Fibroblast of lung (primary cell): Measurements from ENCODE around the gene CAPNS2. TPM values are rescaled to one million over a fixed set of nuclear protein-coding genes. Genes with fewer than 3 reads are reported as not detected.

Source experiments
- DNase-seq, 2 donors: peaks; one replicate each; pipeline versions ENCODE4 v3.0.0 to v3.0.0-alpha.2; 2010; ENCODE audit warnings: low read depth in 2 of 2
- H2AFZ ChIP-seq: 2 replicates; pipeline ENCODE4 v1.5.1; 2012; ENCODE audit warnings: low read length, control low read depth, inconsistent platforms
- H3K27ac ChIP-seq: 2 replicates; pipeline ENCODE4 v1.5.1; 2011; ENCODE audit warnings: low read length, control low read depth; ENCODE audit not compliant: insufficient read depth
- H3K27me3 ChIP-seq: 2 replicates; pipeline ENCODE4 v1.5.1; 2011; ENCODE audit warnings: mild to moderate bottlenecking, low read length; ENCODE audit not compliant: control insufficient read depth, insufficient read depth
- H3K36me3 ChIP-seq: 2 replicates; pipeline ENCODE4 v1.5.1; 2011; ENCODE audit warnings: low read length; ENCODE audit not compliant: control insufficient read depth, insufficient read depth
- H3K4me1 ChIP-seq: 2 replicates; pipeline ENCODE4 v1.5.1; 2011; ENCODE audit warnings: low read length; ENCODE audit not compliant: control insufficient read depth, insufficient read depth; ENCODE audit errors: extremely low read depth
- H3K4me2 ChIP-seq: 2 replicates; pipeline ENCODE4 v1.5.1; 2011; ENCODE audit warnings: low read length, control low read depth; ENCODE audit not compliant: insufficient read depth; ENCODE audit errors: extremely low read depth
- H3K4me3 ChIP-seq, 4 experiments: fragments of 200-600 bp in 1 of 4; sonication (generic) in 1 of 4; replicated peaks in 1 of 4; 2 replicates each; pipeline ENCODE4 v1.5.1; 2011 to 2016; ENCODE audit warnings: low read length in 4 of 4, low read depth in 3 of 4, mild to moderate bottlenecking in 3 of 4, control low read depth in 2 of 4, inconsistent platforms in 1 of 4, mixed read lengths in 1 of 4; ENCODE audit not compliant: insufficient read depth in 1 of 4; ENCODE audit errors: control extremely low read depth in 1 of 4
- H3K79me2 ChIP-seq: 2 replicates; pipeline ENCODE4 v1.5.1; 2012; ENCODE audit warnings: mild to moderate bottlenecking, low read length, inconsistent platforms; ENCODE audit not compliant: control insufficient read depth, insufficient read depth
- H3K9ac ChIP-seq: 2 replicates; pipeline ENCODE4 v1.5.1; 2011; ENCODE audit warnings: mild to moderate bottlenecking, low read length, control low read depth; ENCODE audit not compliant: insufficient read depth
- H3K9me3 ChIP-seq: 2 replicates; pipeline ENCODE4 v1.5.1; 2012; ENCODE audit warnings: low read depth, low read length; ENCODE audit not compliant: control insufficient read depth, insufficient read depth
- H4K20me1 ChIP-seq: 2 replicates; pipeline ENCODE4 v1.5.1; 2011; ENCODE audit warnings: low read length; ENCODE audit not compliant: control insufficient read depth, insufficient read depth; ENCODE audit errors: extremely low read depth
- EZH2 ChIP-seq: IDR thresholded peaks from 2 replicates; pipeline ENCODE4 v1.5.1; 2012; ENCODE audit warnings: low read length, control low read depth, mild to moderate bottlenecking; ENCODE audit errors: missing control alignments
- polyA plus RNA-seq, 2 donors: library from polyadenylated mRNA; depleted of rRNA in 1 of 2; stranded (reverse) in 1 of 2; unstranded in 1 of 2; fragments of >200 nt; gene quantifications; 2 replicates each; pipeline ENCODE4 v1.2.1, GENCODE V29; 2011 to 2012; ENCODE audit warnings: missing spikeins in 1 of 2
- total RNA-seq: library from RNA; depleted of rRNA; stranded (reverse); fragments of >200 nt; gene quantifications from 2 replicates; pipeline ENCODE4 v1.2.1, GENCODE V29; 2014
- TF ChIP-seq, protein P1 (sequence below), 2 donors: IDR thresholded peaks in 1 of 2; conservative IDR thresholded peaks in 1 of 2; 1 replicate in 1 of 2; 2 replicates in 1 of 2; pipeline ENCODE4 v1.5.1; 2011 to 2012; ENCODE audit warnings: low read length in 2 of 2, control low read depth in 1 of 2, inconsistent platforms in 1 of 2, low read depth in 1 of 2, mild to moderate bottlenecking in 1 of 2

Gene CAPNS2
- total and polyA plus RNA-seq, 2 donors (not counting 1 experiment from before 2014, with no cell fraction given), result 0.66 TPM; not detected in 1

GRCh38 chr16:55569025-55569424 is 2.5 kb downstream of the CAPNS2 start:
- Histone ChIP-seq H3K4me3 (no peak overlapping the region), H3K27me3 (no peaks in the 10 kb centered on the region), H4K20me1 (no peaks in the 10 kb centered on the region), H3K4me2 (no peak overlapping the region), H3K79me2 (no peaks in the 10 kb centered on the region), H3K9me3 (no peaks in the 10 kb centered on the region), H2AFZ (no peak overlapping the region), H3K36me3 (no peaks in the 10 kb centered on the region), H3K4me1 (peaks cover 2% of the 10 kb centered on the region), H3K27ac (no peak overlapping the region), H3K9ac (no peak overlapping the region)
- TF ChIP-seq, protein P1, sequence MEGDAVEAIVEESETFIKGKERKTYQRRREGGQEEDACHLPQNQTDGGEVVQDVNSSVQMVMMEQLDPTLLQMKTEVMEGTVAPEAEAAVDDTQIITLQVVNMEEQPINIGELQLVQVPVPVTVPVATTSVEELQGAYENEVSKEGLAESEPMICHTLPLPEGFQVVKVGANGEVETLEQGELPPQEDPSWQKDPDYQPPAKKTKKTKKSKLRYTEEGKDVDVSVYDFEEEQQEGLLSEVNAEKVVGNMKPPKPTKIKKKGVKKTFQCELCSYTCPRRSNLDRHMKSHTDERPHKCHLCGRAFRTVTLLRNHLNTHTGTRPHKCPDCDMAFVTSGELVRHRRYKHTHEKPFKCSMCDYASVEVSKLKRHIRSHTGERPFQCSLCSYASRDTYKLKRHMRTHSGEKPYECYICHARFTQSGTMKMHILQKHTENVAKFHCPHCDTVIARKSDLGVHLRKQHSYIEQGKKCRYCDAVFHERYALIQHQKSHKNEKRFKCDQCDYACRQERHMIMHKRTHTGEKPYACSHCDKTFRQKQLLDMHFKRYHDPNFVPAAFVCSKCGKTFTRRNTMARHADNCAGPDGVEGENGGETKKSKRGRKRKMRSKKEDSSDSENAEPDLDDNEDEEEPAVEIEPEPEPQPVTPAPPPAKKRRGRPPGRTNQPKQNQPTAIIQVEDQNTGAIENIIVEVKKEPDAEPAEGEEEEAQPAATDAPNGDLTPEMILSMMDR (conservative IDR thresholded peaks at IDR 0.05 in 1 of 2, IDR thresholded peaks at IDR 0.05 in 1 of 2; ENCODE audit: low read depth in 1 of 2, low read length in 2 of 2), result no peak
- no peak for TF ChIP-seq EZH2
- DNase-seq, result peak; percentile 36 to 76

DNA sequence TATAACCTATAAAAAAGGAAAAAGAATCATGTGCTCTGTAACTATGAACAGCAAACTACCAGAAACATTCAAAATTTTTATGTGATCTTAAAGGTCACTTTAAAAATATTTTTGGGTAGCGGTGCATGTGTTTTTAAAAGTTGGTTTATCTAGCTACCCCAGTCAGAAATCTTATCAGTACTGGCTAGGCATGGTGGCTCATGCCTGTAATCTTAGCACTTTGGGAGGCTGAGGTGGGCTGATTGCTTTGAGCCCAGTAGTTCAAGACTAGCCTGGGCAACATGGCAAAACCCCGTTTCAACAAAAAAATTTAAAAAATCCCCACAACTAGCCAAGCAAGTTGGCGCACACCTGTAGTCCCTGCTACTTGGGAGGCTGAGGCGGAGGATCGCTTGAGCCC is 3.7 kb downstream of the CAPNS2 start:
- H3K4me2 ChIP-seq, result no peak overlapping the region
- no peak overlapping the region for H2AFZ ChIP-seq
- H3K4me1 ChIP-seq, result peaks cover 2% of the 10 kb centered on the region
- no peaks in the 10 kb centered on the region for H3K9me3 ChIP-seq
- TF ChIP-seq EZH2, result no peak
- TF ChIP-seq, protein P1 (conservative IDR thresholded peaks at IDR 0.05 in 1 of 2, IDR thresholded peaks at IDR 0.05 in 1 of 2; ENCODE audit: low read depth in 1 of 2, low read length in 2 of 2), result no peak
- H3K4me3 ChIP-seq, result no peak overlapping the region
- no peaks in the 10 kb centered on the region for H3K27me3 ChIP-seq
- H3K79me2 ChIP-seq, result no peaks in the 10 kb centered on the region
- H3K36me3 ChIP-seq, result no peaks in the 10 kb centered on the region
- H3K27ac ChIP-seq, result no peak overlapping the region
- H4K20me1 ChIP-seq, result no peaks in the 10 kb centered on the region
- H3K9ac ChIP-seq, result no peak overlapping the region
- DNase-seq, result no peak

GRCh38 chr16:55571191-55571897 is 4.9 kb downstream of the CAPNS2 start:
- no peaks in the 10 kb centered on the region for H4K20me1 ChIP-seq
- no peak overlapping the region for H3K4me3 ChIP-seq
- H3K4me2 ChIP-seq, result no peak overlapping the region
- H3K9me3 ChIP-seq, result no peaks in the 10 kb centered on the region
- H3K79me2 ChIP-seq, result no peaks in the 10 kb centered on the region
- no peak for DNase-seq
- TF ChIP-seq, protein P1 (conservative IDR thresholded peaks at IDR 0.05 in 1 of 2, IDR thresholded peaks at IDR 0.05 in 1 of 2; ENCODE audit: low read depth in 1 of 2, low read length in 2 of 2), result no peak
- TF ChIP-seq EZH2, result no peak
- H2AFZ ChIP-seq, result no peak overlapping the region
- no peak overlapping the region for H3K27ac ChIP-seq
- H3K27me3 ChIP-seq, result no peaks in the 10 kb centered on the region
- H3K36me3 ChIP-seq, result no peaks in the 10 kb centered on the region
- H3K9ac ChIP-seq, result no peak overlapping the region
- peaks cover 2% of the 10 kb centered on the region for H3K4me1 ChIP-seq
